Activated naive CD8-positive, alpha-beta T cell (primary cell): ENCODE measurements around the gene SHMT2.

Experiments used
- H3K27ac Mint-ChIP-seq: one replicate; pipeline ENCODE4 v1.8.0; 2021; ENCODE audit warnings: mixed read lengths
- H3K27me3 Mint-ChIP-seq: one replicate; pipeline ENCODE4 v1.8.0; 2021; ENCODE audit warnings: mixed read lengths
- H3K36me3 Mint-ChIP-seq: one replicate; pipeline ENCODE4 v1.8.0; 2021; ENCODE audit warnings: mixed read lengths
- H3K4me1 Mint-ChIP-seq: one replicate; pipeline ENCODE4 v1.8.0; 2021; ENCODE audit warnings: low read depth, mixed read lengths
- H3K4me3 Mint-ChIP-seq: one replicate; pipeline ENCODE4 v1.8.0; 2021; ENCODE audit warnings: mild to moderate bottlenecking, mixed read lengths
- H3K9me3 Mint-ChIP-seq: one replicate; pipeline ENCODE4 v1.8.0; 2021; ENCODE audit warnings: low read depth, mixed read lengths

SHMT2 gene

DNA sequence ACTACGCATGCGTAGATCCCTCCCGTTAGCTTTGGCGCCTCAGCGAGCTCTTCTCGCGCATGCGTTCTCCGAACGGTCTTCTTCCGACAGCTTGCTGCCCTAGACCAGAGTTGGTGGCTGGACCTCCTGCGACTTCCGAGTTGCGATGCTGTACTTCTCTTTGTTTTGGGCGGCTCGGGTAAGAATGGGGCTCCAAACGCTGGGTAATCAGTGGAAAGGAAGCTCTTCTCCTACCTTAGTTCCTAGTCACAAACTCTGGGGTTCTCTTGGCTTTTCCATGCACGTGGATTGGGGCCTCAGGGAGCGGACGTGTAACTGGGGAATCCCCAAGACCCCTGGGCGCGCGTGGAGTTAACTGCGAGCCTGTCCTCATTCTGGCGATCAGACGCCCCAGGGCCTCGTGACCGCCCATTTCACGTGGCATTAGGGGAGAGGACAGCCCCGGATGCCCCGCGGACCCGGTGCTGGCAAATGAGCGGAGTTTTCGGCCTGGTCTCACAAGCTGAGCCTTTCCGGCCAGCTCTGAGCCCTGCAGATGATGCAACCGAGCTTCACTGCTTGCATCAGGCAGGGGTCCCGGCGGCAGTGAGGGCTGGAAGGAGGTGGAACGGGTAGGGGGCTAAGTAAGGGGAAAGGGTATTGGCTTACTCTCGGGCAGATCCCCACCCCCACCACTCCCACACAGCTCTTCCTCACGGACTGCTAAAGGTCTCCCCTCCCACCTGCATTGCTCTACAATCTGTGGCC is at the start of gene SHMT2:
Gene SHMT2, plus strand, starts transcription at position 78 of the 747 bp plus-strand sequence. Its CDS starts 68 bp downstream, at position 146.
- Mint-ChIP-seq H3K36me3 (peaks cover 17% of the 10 kb centered on the region), H3K4me1 (peaks cover 53% of the 10 kb centered on the region), H3K27me3 (peaks cover 10% of the 10 kb centered on the region), H3K27ac (peak within 1 kb of the TSS; percentile 98), H3K9me3 (no peaks in the 10 kb centered on the region), H3K4me3 (peak within 1 kb of the TSS; percentile 98)

DNA sequence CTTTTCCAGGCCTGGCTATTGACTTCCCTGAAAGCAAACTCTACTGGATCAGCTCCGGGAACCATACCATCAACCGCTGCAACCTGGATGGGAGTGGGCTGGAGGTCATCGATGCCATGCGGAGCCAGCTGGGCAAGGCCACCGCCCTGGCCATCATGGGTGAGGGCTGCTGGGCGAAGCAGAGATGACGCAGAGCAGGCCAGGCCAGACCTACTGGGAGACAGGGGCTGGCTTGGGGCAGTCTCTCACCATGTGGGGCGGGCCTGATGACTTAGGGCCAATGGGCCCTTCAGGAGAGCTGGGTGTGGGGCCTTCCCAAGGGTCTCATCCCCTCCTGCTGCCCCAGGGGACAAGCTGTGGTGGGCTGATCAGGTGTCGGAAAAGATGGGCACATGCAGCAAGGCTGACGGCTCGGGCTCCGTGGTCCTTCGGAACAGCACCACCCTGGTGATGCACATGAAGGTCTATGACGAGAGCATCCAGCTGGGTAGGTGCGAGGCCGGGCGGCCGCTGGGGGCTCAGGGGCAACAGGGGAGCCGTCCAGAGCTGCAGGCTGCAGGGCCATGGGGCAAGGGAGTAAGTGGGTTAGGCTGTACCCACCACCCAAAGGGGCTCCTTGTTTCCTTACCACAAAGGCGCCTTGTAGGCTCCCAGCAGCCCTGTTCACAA is 49.1 kb upstream of the SHMT2 start:
- Mint-ChIP-seq H3K9me3 (no peaks in the 10 kb centered on the region), H3K4me3 (no peak overlapping the region), H3K27me3 (no peaks in the 10 kb centered on the region), H3K36me3 (no peaks in the 10 kb centered on the region), H3K27ac (no peak overlapping the region), H3K4me1 (peaks cover 2% of the 10 kb centered on the region)

DNA sequence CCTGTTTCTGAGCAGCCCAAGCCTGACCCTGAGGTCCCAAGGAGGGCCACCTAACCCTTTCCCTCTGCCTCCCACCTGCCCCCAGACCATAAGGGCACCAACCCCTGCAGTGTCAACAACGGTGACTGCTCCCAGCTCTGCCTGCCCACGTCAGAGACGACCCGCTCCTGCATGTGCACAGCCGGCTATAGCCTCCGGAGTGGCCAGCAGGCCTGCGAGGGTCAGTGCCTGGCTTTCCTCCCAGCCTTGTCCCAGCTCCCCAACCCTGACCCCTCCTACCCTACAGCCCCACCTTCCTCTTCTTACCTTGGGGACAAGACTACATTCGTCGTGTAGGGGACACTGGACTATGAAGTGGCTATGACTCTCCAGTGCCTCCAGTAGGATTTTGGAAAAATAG is 48.4 kb upstream of the SHMT2 start:
- Mint-ChIP-seq H3K9me3 (no peaks in the 10 kb centered on the region), H3K27ac (no peak overlapping the region), H3K36me3 (no peaks in the 10 kb centered on the region), H3K4me3 (no peak overlapping the region), H3K27me3 (no peaks in the 10 kb centered on the region), H3K4me1 (peaks cover 2% of the 10 kb centered on the region)

DNA sequence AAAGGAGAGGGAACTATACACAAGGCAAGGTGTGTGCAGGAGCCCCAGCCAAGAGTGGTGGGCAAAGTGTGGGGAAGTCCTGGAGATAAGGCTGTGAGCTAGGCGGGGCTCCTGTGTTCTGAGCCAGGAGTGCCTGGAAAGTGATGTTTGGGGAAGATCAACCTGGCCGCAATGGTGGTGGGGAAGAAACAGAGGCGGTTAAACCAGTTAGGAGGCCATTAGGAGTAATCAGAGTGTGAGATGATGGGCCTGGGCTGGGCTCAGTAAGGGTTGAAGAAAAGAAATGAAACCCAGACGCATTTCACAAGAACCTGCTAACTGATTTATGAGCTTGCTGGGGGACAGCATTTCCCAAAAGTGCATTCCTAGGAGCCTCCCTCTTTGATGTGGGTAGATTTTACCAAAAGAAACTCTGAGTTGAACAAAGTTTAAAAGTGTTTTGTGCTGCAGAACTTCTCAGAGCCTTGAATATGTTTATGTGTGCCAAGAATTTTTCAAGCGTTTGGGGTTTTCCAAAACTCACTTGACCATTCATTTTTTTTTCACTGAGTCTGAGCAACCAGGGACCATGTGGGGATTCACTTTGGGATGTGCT is 47.9 kb upstream of the SHMT2 start:
- H3K27me3 Mint-ChIP-seq = no peaks in the 10 kb centered on the region
- no peaks in the 10 kb centered on the region for H3K9me3 Mint-ChIP-seq
- H3K36me3 Mint-ChIP-seq = no peaks in the 10 kb centered on the region
- no peak overlapping the region for H3K27ac Mint-ChIP-seq
- H3K4me1 Mint-ChIP-seq = peaks cover 2% of the 10 kb centered on the region
- H3K4me3 Mint-ChIP-seq = no peak overlapping the region

DNA sequence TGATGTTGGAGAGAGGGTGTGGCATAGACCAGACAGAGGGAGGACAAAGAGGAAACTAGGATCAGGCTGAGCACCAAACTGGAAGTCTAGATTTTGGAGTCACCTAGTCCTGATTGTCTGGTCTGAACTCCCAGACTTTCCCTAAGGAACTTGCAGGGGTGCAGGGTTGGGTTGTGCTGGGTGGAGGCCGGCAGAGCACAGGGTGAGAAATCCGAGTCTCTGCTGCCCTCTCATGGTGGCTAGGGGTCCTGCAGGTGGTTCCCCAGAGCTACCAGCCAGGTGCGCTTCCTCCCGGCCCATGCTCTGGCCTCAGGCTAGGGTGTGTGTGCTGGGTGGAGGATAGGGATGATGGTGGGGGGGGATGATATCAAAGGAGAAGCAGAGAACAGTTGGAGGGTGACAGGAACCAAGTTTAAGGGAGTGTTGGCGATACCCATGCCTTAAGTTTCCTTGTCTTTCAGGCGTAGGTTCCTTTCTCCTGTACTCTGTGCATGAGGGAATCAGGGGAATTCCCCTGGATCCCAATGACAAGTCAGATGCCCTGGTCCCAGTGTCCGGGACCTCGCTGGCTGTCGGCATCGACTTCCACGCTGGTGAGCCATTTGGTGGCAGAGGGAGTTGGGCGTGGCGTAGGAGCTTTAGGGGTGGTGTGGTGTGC is 46.5 kb upstream of the SHMT2 start:
- H3K36me3 Mint-ChIP-seq = no peaks in the 10 kb centered on the region
- H3K9me3 Mint-ChIP-seq = no peaks in the 10 kb centered on the region
- no peak overlapping the region for H3K27ac Mint-ChIP-seq
- peaks cover 2% of the 10 kb centered on the region for H3K4me1 Mint-ChIP-seq
- no peak overlapping the region for H3K4me3 Mint-ChIP-seq
- no peaks in the 10 kb centered on the region for H3K27me3 Mint-ChIP-seq

DNA sequence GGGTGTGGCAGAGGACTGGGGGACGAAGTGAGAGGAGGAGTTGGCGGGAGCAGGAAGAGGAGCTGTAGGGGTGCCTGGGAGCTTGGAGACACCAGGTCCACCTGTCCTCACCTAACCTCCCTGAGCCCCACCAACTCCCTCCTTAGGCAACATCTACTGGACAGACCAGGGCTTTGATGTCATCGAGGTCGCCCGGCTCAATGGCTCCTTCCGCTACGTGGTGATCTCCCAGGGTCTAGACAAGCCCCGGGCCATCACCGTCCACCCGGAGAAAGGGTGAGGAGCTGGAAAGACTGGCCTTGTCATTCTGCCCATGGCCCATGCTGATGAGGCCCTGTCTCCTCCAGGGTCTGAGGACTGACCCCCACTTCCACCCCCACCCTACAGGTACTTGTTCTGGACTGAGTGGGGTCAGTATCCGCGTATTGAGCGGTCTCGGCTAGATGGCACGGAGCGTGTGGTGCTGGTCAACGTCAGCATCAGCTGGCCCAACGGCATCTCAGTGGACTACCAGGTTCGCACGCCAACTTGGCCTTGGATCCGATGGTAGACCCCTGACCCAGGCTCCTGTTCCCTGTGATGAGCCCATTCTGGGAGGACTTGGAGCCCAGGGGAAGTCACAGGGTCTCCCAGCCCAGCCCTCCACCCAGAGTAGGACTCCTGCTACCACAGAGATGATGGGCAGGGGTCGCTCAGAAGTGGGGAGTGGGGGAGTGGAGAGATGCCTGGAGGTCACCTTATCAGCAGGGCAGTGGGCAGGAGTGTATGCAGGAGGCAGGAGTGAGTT is 45.4 kb upstream of the SHMT2 start:
- no peaks in the 10 kb centered on the region for H3K27me3 Mint-ChIP-seq
- no peak overlapping the region for H3K27ac Mint-ChIP-seq
- H3K36me3 Mint-ChIP-seq = no peaks in the 10 kb centered on the region
- H3K4me1 Mint-ChIP-seq = peaks cover 2% of the 10 kb centered on the region
- no peaks in the 10 kb centered on the region for H3K9me3 Mint-ChIP-seq
- H3K4me3 Mint-ChIP-seq = no peak overlapping the region

DNA sequence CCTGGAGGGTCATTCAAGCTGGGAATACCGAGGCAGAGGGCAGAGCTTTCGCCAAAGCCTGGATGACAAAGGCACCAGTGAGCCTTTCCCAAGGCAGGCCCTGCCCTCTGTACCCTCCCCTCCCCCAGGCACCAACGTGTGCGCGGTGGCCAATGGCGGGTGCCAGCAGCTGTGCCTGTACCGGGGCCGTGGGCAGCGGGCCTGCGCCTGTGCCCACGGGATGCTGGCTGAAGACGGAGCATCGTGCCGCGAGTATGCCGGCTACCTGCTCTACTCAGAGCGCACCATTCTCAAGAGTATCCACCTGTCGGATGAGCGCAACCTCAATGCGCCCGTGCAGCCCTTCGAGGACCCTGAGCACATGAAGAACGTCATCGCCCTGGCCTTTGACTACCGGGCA is 44.1 kb upstream of the SHMT2 start:
- Mint-ChIP-seq H3K4me3 (no peak overlapping the region), H3K4me1 (peaks cover 2% of the 10 kb centered on the region), H3K27me3 (no peaks in the 10 kb centered on the region)

DNA sequence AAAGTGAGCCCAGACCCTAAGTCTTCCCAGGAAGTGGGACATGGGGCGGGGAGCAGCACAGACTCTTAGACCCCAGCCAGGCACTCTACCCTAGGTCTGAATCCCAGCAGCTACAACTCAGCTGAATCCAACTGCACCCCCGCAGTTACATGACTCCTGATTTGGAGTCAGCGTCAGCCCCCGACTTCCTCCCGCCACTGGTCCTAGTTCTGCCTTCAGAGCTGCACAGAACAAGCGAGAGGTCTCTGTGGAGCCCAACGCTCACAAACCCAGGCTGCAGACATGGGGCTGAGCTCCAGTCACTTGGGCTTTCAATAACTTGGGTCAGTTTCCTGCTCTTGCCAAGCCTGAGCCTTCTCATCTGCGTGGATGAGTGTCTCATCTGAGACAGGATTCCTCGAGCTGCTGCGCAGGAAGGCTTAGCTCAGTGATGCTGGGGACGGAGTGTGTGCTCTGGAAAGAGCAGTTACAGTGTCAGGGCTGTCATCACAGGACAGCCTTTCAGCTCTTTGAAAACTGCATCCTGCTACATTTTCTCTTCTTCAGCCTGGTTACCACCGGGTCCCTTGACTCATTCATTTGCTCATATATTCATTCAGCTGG is 43.5 kb upstream of the SHMT2 start:
- H3K4me1 Mint-ChIP-seq = peaks cover 2% of the 10 kb centered on the region
- H3K9me3 Mint-ChIP-seq = no peaks in the 10 kb centered on the region
- H3K27ac Mint-ChIP-seq = no peak overlapping the region
- H3K36me3 Mint-ChIP-seq = no peaks in the 10 kb centered on the region
- H3K4me3 Mint-ChIP-seq = no peak overlapping the region
- H3K27me3 Mint-ChIP-seq = no peaks in the 10 kb centered on the region

More for the DNA sequence above, 44.1 kb upstream of the SHMT2 start:
- Mint-ChIP-seq H3K36me3 (no peaks in the 10 kb centered on the region), H3K27ac (no peak overlapping the region), H3K9me3 (no peaks in the 10 kb centered on the region)

DNA sequence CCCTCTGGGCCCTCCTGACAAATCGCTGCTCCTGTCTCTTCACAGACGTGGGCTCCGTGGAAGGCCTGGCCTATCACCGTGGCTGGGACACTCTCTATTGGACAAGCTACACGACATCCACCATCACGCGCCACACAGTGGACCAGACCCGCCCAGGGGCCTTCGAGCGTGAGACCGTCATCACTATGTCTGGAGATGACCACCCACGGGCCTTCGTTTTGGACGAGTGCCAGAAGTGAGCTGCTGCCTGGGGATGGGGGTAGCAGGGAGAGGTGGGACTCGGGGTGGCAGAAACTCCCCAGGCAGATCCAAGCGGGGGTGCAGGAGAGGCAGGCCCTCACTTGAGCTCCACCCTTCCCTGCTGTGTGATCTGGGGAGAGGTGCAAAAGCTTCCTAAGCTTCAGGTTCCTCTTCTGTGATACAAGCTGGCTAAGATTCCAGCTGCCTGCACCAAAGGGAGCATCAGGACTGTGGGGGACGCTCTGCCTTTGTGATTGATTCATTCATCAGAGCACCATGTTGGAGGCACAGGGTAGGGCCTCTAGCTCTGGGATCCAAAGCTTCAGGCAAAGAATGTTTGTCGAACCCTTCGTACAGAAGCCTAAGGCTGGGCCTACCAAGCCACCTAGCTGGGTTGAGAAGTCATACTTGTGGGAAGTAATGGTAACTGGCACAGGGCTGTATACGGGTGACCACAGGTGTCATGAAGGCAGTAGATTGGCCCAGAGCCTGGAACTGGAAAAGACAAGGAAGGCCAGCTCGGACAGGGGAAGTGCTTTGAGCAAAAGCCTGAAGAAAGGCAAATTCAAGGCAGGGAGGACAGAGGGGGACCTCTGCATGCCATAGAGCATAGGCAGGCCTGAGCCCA is 42.1 kb upstream of the SHMT2 start:
- H3K9me3 Mint-ChIP-seq = no peaks in the 10 kb centered on the region
- H3K36me3 Mint-ChIP-seq = no peaks in the 10 kb centered on the region
- H3K27me3 Mint-ChIP-seq = no peaks in the 10 kb centered on the region
- no peak overlapping the region for H3K4me3 Mint-ChIP-seq
- peaks cover 2% of the 10 kb centered on the region for H3K4me1 Mint-ChIP-seq
- H3K27ac Mint-ChIP-seq = no peak overlapping the region

DNA sequence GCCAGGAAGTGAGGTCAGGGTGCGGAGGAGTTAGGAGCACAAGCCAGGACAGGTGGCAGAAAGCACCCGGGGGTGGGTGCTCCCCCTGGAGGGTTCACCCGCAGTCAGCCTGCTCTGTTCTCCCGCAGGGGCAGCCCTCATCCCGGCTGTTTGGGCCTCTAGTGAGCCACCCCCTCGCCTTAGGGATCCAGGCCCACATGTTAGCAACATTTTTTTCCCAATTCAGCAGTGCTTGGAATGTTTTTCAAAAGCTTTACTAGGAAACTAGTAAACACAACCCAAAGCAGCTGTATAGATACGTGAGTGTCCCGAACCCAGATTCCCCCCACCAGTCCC is 41.5 kb upstream of the SHMT2 start:
- no peak overlapping the region for H3K4me3 Mint-ChIP-seq
- H3K9me3 Mint-ChIP-seq = no peaks in the 10 kb centered on the region
- H3K36me3 Mint-ChIP-seq = no peaks in the 10 kb centered on the region
- no peaks in the 10 kb centered on the region for H3K4me1 Mint-ChIP-seq
- no peaks in the 10 kb centered on the region for H3K27me3 Mint-ChIP-seq
- no peak overlapping the region for H3K27ac Mint-ChIP-seq

DNA sequence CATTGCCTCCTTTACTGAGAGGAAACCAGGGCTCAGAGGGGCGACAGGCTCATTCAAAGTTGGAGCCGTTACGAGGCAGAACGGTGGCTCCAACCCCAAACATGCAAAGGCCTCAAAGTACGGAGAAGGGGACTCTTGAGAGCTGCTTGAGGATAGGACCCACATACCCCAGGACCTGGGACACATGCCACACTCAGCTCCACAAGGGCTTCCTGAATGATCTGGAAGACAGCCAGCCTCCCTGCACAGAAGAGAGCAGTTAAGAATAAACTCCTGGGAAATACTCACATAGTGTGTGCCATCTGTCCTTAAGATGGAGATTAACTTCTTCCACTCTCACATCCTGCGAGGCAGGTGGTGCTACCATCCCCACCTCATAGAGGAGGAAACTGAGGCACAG is 39.5 kb upstream of the SHMT2 start:
- Mint-ChIP-seq H3K27ac (no peak overlapping the region), H3K4me3 (no peak overlapping the region), H3K27me3 (no peaks in the 10 kb centered on the region), H3K4me1 (no peaks in the 10 kb centered on the region), H3K9me3 (no peaks in the 10 kb centered on the region), H3K36me3 (no peaks in the 10 kb centered on the region)

DNA sequence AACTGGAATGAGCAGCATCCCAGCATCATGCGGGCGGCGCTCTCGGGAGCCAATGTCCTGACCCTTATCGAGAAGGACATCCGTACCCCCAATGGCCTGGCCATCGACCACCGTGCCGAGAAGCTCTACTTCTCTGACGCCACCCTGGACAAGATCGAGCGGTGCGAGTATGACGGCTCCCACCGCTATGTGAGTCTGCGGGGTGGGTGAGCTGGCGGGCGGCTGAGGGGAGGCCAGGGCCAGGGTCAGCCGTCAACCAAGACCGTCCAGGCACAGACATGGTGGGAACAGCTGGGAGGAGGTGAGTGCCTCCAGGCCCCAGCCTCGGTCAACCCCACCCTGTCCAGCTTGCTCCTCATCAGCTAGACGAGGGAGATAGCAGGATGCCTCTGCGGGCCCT is 38.7 kb upstream of the SHMT2 start:
- H3K9me3 Mint-ChIP-seq = no peaks in the 10 kb centered on the region
- H3K4me3 Mint-ChIP-seq = no peak overlapping the region
- no peaks in the 10 kb centered on the region for H3K36me3 Mint-ChIP-seq
- H3K4me1 Mint-ChIP-seq = no peaks in the 10 kb centered on the region
- H3K27me3 Mint-ChIP-seq = no peaks in the 10 kb centered on the region
- no peak overlapping the region for H3K27ac Mint-ChIP-seq

DNA sequence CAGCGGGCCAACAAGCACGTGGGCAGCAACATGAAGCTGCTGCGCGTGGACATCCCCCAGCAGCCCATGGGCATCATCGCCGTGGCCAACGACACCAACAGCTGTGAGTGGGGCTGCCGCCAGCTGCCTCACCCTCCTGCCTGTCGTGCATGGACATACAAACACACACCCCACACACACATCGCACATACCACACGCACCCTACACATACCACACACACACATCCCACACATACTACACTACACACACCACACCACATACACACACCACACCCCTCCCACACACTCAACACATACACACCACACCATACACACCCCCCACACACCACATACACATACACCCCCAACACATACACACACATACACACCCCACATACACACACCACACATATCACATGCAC is 38.1 kb upstream of the SHMT2 start:
- Mint-ChIP-seq H3K9me3 (no peaks in the 10 kb centered on the region), H3K27me3 (no peaks in the 10 kb centered on the region), H3K4me1 (no peaks in the 10 kb centered on the region), H3K27ac (no peak overlapping the region), H3K4me3 (no peak overlapping the region), H3K36me3 (no peaks in the 10 kb centered on the region)

DNA sequence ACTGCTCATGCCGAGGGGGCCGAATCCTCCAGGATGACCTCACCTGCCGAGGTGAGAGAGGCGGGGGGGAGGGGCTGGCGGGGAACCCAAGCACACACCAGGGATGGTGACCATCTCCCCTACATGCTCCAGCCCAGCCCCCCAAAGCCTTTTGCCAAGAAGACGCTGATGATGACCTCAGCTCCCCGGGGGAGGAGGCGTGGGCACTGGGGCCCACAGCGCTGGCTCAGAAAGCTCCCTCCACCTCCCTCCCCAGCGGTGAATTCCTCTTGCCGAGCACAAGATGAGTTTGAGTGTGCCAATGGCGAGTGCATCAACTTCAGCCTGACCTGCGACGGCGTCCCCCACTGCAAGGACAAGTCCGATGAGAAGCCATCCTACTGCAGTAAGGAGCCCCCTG is 36.6 kb upstream of the SHMT2 start:
- H3K27ac Mint-ChIP-seq = no peak overlapping the region
- no peaks in the 10 kb centered on the region for H3K27me3 Mint-ChIP-seq
- H3K4me3 Mint-ChIP-seq = no peak overlapping the region
- no peaks in the 10 kb centered on the region for H3K36me3 Mint-ChIP-seq
- H3K4me1 Mint-ChIP-seq = no peaks in the 10 kb centered on the region
- no peaks in the 10 kb centered on the region for H3K9me3 Mint-ChIP-seq
